ENCODE data around the gene PAF1. TPM values are rescaled to one million over a fixed set of nuclear protein-coding genes. Genes with fewer than 3 reads are reported as not detected.
A peak's percentile ranks its signal among the peaks of the same experiment; 100 is the strongest.

The PAF1 gene
- polyA plus RNA-seq, 1 donor from 2014 or later: 37.3 TPM

GRCh38 chr19:39434123-39435076 lies 43.5 kb upstream of the PAF1 start:
- Histone ChIP-seq H2AFZ (ENCODE audit: low read depth, low read length) (no peak overlapping the region), H3K9me3 (ENCODE audit: low read length) (no peaks in the 10 kb centered on the region), H3K79me2 (replicated peaks; ENCODE audit: insufficient read depth, low read length) (peaks cover 16% of the 10 kb centered on the region), H3K9ac (ENCODE audit: low read length) (peak overlapping the region; percentile 82), H3K9me2 (ENCODE audit: insufficient read depth, low read length) (no peaks in the 10 kb centered on the region), H3K4me2 (ENCODE audit: low read length) (peak overlapping the region; percentile 79), H3F3A (ENCODE audit: insufficient read depth, low read length, poor library complexity, severe bottlenecking) (peaks cover 4% of the 10 kb centered on the region), H4K20me1 (ENCODE audit: insufficient read depth) (no peaks in the 10 kb centered on the region), H3K36me3 (ENCODE audit: insufficient read depth, low read length) (no peaks in the 10 kb centered on the region), H3K27me3 (ENCODE audit: insufficient read depth, low read depth, low read length) (no peaks in the 10 kb centered on the region), H3K4me3 (ENCODE audit: low read length) (peak overlapping the region; percentile 93), H3K27ac (ENCODE audit: low read length) (no peak overlapping the region)
- TF ChIP-seq, protein P1, sequence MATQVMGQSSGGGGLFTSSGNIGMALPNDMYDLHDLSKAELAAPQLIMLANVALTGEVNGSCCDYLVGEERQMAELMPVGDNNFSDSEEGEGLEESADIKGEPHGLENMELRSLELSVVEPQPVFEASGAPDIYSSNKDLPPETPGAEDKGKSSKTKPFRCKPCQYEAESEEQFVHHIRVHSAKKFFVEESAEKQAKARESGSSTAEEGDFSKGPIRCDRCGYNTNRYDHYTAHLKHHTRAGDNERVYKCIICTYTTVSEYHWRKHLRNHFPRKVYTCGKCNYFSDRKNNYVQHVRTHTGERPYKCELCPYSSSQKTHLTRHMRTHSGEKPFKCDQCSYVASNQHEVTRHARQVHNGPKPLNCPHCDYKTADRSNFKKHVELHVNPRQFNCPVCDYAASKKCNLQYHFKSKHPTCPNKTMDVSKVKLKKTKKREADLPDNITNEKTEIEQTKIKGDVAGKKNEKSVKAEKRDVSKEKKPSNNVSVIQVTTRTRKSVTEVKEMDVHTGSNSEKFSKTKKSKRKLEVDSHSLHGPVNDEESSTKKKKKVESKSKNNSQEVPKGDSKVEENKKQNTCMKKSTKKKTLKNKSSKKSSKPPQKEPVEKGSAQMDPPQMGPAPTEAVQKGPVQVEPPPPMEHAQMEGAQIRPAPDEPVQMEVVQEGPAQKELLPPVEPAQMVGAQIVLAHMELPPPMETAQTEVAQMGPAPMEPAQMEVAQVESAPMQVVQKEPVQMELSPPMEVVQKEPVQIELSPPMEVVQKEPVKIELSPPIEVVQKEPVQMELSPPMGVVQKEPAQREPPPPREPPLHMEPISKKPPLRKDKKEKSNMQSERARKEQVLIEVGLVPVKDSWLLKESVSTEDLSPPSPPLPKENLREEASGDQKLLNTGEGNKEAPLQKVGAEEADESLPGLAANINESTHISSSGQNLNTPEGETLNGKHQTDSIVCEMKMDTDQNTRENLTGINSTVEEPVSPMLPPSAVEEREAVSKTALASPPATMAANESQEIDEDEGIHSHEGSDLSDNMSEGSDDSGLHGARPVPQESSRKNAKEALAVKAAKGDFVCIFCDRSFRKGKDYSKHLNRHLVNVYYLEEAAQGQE (IDR thresholded peaks at IDR 0.05; ENCODE audit: borderline replicate concordance): no peak
- TF ChIP-seq SMC3 (conservative IDR thresholded peaks at IDR 0.05; ENCODE audit: poor library complexity) (no peak), EP300 (conservative IDR thresholded peaks at IDR 0.05; ENCODE audit: poor library complexity, severe bottlenecking) (no peak), POLR2AphosphoS5 (IDR thresholded peaks at IDR 0.05) (no peak), EZH2 (IDR thresholded peaks at IDR 0.05; ENCODE audit: borderline replicate concordance, insufficient read depth, low read length, poor library complexity, severe bottlenecking) (no peak), RAD21 (conservative IDR thresholded peaks at IDR 0.05) (no peak), CTCF (IDR thresholded peaks at IDR 0.05; ENCODE audit: poor library complexity, severe bottlenecking) (no peak), MXI1 (conservative IDR thresholded peaks at IDR 0.05; ENCODE audit: poor library complexity, severe bottlenecking) (no peak), TAF1 (IDR thresholded peaks at IDR 0.05; ENCODE audit: low read depth) (no peak)

GRCh38 chr19:39433480-39434079 lies 42.7 kb upstream of the PAF1 start:
- Histone ChIP-seq H3F3A (ENCODE audit: insufficient read depth, low read length, poor library complexity, severe bottlenecking) (peaks cover 4% of the 10 kb centered on the region), H3K79me2 (replicated peaks; ENCODE audit: insufficient read depth, low read length) (peaks cover 16% of the 10 kb centered on the region), H3K4me3 (ENCODE audit: low read length) (no peak overlapping the region), H4K20me1 (ENCODE audit: insufficient read depth) (no peaks in the 10 kb centered on the region), H3K9ac (ENCODE audit: low read length) (no peak overlapping the region), H3K9me2 (ENCODE audit: insufficient read depth, low read length) (no peaks in the 10 kb centered on the region), H3K4me2 (ENCODE audit: low read length) (no peak overlapping the region), H3K27ac (ENCODE audit: low read length) (no peak overlapping the region), H3K36me3 (ENCODE audit: insufficient read depth, low read length) (no peaks in the 10 kb centered on the region), H2AFZ (ENCODE audit: low read depth, low read length) (no peak overlapping the region), H3K9me3 (ENCODE audit: low read length) (no peaks in the 10 kb centered on the region), H3K27me3 (ENCODE audit: insufficient read depth, low read depth, low read length) (no peaks in the 10 kb centered on the region)
- no peak for TF ChIP-seq SMC3 (conservative IDR thresholded peaks at IDR 0.05; ENCODE audit: poor library complexity)
- TF ChIP-seq EP300 (conservative IDR thresholded peaks at IDR 0.05; ENCODE audit: poor library complexity, severe bottlenecking): no peak
- TF ChIP-seq, protein P1 (IDR thresholded peaks at IDR 0.05; ENCODE audit: borderline replicate concordance): no peak
- TF ChIP-seq CTCF (IDR thresholded peaks at IDR 0.05; ENCODE audit: poor library complexity, severe bottlenecking): no peak
- no peak for TF ChIP-seq TAF1 (IDR thresholded peaks at IDR 0.05; ENCODE audit: low read depth)
- TF ChIP-seq EZH2 (IDR thresholded peaks at IDR 0.05; ENCODE audit: borderline replicate concordance, insufficient read depth, low read length, poor library complexity, severe bottlenecking): no peak
- TF ChIP-seq POLR2AphosphoS5 (IDR thresholded peaks at IDR 0.05): no peak
- no peak for TF ChIP-seq RAD21 (conservative IDR thresholded peaks at IDR 0.05)
- TF ChIP-seq MXI1 (conservative IDR thresholded peaks at IDR 0.05; ENCODE audit: poor library complexity, severe bottlenecking): no peak

All from neural cell (in vitro differentiated cells).